Islet precursor cell (in vitro differentiated cells): ENCODE data around the gene BPIFB1.

Experiments
- DNase-seq: peaks from one replicate; pipeline ENCODE4 v3.0.0-alpha.2; 2018

The BPIFB1 gene

GRCh38 chr20:33273117-33273851 is 9.7 kb upstream of the BPIFB1 start:
- DNase-seq, result peak; percentile 52

DNA sequence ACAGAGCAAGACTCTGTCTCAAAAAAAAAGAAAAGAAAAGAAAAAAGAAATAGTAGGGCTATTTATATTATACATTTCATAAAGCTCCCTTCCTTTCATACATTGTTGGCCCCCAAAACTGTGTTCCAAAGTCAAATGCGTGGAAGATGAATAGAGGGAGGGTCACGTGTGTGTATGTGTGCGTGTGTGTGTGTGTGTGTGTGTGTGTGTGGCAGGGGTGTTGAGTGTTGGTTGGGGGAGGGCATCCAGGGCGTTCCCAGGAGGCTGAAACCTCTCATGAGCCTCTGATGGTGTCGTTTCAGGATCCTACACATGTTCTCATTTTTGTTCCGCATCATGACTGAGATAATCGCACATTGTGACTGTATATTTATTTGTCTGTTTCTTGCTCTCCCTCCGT is 7.8 kb upstream of the BPIFB1 start:
- peak; percentile 23 for DNase-seq

- peak; percentile 12 for DNase-seq
These were observed 7.1 kb upstream of the BPIFB1 start for GRCh38 chr20:33275871-33276270.

- DNase-seq, result peak; percentile 54
These were observed 6.5 kb upstream of the BPIFB1 start for GRCh38 chr20:33276303-33277113.

DNA sequence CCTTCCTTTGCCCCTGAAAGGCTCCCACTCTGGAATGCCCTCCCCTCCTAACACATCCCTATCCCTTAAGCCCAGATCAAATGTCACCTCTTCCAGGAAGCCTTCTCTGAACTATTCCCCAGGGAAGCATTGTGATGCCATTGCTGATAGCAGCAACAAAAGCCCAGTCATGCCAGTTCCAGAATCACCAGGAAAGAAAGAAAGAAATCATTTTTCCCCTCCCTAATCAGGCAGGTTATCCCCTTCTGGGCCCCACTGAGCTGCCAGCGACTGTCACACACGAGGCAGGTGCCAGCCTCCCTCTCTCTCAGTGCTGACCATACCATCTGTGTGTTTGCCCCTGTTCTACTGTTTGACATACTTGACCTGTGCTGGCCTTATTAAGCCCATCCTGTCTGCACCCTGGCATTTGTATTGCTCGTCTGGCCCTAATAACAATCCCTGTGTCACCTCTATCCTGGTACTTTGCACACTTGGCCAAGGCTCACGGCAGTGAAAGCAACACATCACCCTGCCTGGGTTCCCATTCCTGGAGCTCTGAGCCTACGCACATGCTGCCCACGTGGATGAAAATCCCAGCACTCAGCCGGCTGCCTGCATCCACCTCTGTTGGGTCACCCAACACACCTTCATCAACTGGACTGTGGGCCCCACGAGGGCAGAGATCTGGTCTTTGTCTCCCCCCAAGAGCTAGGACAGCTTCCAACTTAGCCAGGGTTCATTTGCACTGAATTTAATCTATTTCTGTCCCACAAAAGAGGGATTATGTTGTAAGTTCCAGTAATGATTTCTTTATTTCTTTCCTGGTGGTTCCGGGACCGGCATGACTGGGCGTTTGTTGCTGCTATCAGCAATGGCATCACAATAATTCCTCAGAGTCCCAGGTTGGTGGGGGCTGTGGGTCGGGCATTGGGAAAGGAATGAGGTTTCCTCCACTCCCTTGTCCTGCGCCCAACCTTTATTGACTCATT is 5.3 kb upstream of the BPIFB1 start:
- DNase-seq, result peak; percentile 47

GRCh38 chr20:33278700-33279099 is 4.3 kb upstream of the BPIFB1 start:
- peak; percentile 7 for DNase-seq

DNA sequence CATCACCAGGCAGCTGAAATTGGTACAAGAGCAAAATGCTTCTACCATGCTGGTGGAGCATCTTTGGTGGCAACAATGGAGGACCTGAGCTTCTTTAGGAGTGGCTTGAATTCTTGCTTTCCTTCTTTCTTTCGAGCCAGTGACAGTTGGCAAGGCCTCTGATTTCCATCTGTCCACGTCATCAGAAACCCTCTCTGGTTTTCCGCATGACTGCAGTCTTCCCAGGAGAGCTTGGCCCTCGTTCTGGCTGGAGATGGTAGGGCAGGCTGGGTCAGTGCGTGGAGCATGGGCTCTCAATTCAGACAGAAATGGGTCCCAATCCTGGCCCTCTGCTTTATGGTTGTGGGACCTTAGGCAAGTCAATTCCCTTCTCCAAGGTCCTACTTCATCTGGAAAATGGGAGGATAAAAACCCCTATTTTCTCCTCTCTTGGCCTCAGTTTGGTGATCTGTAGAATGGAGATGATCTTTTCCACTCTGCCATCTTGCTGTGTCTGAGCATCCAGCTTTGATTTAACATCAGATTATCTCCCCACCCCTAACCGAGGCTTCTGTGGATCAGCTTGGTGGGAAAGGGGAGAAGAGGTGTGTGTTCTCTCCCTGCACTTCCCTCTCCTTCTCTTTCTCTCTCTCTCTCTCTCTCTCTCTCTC is 3.6 kb upstream of the BPIFB1 start:
- peak; percentile 26 for DNase-seq

DNA sequence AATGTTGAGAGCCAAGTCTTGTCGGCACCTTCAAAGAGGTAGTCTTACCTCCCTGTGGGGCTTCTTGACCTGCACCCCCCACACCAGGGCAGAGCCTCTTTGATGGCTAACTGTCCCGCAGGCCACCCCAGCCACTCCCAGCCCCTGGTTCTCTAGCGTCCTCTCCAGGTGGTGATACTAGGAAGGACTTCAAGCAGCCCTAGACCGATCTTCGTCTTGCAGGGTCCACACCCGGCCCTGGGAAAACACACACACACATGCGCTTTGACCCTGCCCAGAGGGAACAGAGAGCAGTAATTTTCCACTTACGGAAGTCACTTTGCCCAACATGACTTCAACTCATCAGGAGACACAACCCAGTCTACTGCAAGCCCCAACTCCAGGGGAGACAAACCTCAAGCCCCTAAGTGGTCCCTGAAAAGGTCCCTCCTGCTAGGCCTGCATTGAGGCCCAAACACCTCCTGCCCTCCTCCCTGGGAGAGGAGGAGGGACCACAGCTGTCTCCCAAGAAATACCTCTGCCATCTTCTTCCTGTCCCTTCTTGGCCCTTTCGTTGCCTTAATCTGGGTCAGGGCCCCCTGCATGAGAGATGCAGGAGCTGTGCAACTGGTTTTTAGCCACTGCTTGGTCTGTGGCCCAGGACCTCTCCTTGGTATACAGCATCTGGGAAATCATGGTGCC is 2.9 kb upstream of the BPIFB1 start:
- peak; percentile 38 for DNase-seq

GRCh38 chr20:33280775-33281174 is 2.2 kb upstream of the BPIFB1 start:
- DNase-seq, result no peak

GRCh38 chr20:33281550-33282146 is 1.4 kb upstream of the BPIFB1 start:
- DNase-seq, result no peak

DNA sequence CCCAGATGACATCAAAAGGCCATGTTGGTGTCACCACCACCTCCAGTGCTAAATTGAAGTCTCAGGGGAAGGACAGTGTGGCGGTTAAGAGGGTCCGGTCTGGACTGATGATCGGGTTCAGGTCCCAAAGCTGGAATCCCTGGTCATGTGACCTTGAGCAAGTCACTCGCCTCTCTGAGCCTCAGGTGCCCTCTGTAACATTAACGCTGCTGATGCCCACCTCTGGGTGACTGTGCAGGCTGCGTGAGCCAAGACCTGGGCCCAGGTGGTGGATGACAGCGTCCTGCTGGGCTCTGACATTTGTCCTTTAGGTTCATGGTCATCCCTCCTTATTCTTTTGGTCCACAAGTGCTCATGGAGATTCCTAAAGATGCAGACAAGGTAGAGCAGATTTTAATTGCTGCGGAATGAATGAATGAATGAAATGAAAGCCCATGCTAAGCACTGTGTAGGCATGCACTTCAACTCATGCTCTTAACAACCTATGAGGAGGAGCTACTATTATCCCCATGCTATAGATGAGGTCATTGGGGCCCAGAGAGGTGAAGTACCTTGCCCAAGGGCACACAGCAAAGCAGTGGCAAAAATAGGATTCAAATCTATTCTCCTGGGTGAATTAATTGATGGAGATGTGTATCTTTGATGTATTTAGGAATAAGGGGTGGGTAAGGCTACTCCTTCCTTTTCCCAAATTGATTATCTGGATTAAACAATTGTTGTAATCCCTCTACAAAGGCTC is 649 bp upstream of the BPIFB1 start:
- no peak for DNase-seq

DNA sequence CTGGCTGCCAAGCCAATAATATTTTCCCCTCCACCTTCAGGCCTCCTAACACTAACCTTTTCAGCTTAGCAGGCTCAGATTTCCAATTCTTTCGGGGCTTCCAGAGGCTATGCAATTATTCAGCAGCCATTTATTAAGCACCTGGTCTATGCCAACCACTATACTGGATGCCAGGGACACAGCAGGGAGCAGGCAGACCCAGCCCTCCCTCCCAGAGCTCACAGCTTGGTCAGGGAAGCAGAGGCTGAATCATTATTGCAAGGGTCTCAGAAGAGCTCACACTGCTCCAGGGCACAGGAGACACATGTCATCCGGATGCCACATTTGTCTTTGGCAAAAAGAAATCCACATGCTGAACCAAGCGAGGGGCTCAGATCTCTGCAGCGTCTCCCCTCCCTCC is 1.3 kb downstream of the BPIFB1 start:
- DNase-seq, result no peak

DNA sequence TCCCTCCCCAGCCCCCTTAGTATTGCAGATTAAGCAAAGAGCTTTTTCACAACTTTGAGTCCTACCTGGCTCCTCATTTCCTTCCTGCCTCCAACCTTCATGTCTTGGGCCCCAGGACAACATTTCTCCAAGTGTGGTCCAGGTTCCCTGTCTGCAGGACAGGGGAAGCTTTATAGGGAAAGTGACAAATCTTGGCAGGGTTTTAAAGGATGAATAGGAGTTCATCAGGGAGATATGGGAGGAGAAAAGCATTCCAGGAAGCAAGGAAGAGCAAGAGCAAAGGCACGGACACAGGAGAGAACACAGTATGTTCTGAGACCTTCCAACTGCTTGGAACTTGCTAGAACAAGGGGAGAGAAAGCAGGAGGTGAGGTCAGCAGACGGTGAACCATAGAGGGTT is 1.9 kb downstream of the BPIFB1 start:
- DNase-seq, result no peak

GRCh38 chr20:33285861-33286495 is 3.0 kb downstream of the BPIFB1 start:
- DNase-seq, result no peak

DNA sequence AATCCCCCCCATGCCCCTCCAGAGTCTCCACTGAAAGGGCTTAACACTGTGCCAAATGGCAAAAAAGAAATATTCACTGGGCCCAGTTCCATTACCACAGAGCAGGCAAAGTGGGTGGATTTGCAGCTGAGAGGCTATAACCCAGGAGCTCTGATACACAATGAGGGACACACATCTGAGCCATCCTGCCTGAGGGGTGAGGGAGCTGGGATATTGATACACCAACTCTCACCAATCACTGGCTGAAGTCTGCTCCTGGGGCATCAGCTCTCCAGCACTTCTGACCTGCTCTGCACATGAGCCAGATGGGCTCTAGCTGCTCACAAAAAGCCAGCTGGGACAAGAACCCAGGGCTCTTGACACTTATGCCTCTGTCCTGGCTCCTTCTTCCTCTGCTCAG is 4.9 kb downstream of the BPIFB1 start:
- no peak for DNase-seq

DNA sequence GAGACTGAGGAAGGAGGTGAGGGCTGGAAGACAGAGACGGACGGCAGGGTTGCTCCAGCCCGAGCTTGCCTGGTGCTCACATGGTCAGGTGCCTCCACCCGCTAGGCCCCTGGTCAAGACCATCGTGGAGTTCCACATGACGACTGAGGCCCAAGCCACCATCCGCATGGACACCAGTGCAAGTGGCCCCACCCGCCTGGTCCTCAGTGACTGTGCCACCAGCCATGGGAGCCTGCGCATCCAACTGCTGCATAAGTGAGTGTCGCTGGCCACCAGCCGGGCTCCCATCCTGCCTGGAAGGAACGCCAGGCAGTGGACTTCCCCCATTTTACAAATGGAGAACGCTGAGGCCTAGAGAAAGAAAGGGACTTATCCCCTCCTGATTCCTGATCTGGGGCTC is 7.8 kb downstream of the BPIFB1 start:
- DNase-seq, result no peak

DNA sequence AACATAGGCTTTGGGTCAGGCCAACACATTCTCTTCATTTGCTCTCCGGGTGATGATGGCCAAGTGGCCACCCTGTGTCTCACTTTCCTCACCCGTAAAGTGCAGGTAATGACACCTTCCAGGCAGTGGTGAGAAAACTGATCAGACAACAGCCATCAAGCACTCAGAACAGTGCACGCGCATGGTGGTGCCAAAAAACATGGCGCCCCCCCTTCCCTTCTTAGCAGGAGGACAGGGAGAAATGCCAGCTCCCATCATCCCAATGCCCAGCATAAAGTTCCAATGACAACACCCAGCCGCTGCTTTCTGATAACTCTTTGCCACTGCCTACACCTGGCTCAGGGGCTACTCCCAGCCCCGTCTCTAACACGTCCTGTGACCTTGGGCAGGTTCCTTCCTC is 8.4 kb downstream of the BPIFB1 start:
- no peak for DNase-seq

GRCh38 chr20:33291830-33292355 is 8.9 kb downstream of the BPIFB1 start:
- peak; percentile 80 for DNase-seq

DNA sequence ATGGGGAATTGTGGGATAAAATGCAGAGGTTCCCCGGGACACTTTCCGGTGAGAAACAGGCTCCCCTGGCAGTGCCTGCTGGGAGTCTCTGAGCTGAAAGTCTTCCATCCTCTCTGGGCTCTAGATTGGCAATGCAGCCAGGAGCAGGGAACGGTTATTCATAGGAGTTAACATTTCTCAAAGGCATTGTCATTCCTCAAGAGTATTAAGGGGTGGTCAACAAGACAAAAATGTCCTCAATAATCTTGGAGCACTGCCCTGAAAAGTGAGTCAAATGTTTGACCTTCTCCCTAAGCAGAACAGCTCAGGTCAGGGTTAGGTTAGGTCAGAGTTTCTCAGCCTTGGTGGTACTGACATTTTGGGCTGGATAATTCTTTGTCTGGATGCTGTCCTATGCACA is 13.2 kb downstream of the BPIFB1 start:
- no peak for DNase-seq

- DNase-seq, result no peak
These were observed 15.4 kb downstream of the BPIFB1 start for GRCh38 chr20:33298391-33298790.
